Esophagus muscularis mucosa (tissue), 4 donors: ENCODE data around the gene UBE4A.

Source experiments
- EP300 ChIP-seq: sonication (generic); formaldehyde crosslinking; IDR thresholded peaks from one replicate; pipeline ENCODE4 v1.6.1; 2017; ENCODE audit warnings: antibody characterized with exemption
- POLR2A ChIP-seq: fragments of 450-650 bp; IDR thresholded peaks from one replicate; pipeline ENCODE4 v1.6.1; 2017; ENCODE audit warnings: antibody characterized with exemption, moderate library complexity, mild to moderate bottlenecking, low read depth
- POLR2AphosphoS5 ChIP-seq, 2 donors: sonication (generic); formaldehyde crosslinking; IDR thresholded peaks; one replicate each; pipeline ENCODE4 v1.6.1; 2017; ENCODE audit warnings: antibody characterized with exemption in 2 of 2
- TF ChIP-seq, protein P1 (sequence below), 3 experiments: fragments of 200-600 bp in 2 of 3; fragments of 450-650 bp in 1 of 3; sonication (generic) in 2 of 3; IDR thresholded peaks; one replicate each; pipeline ENCODE4 v1.5.1; 2017 to 2019; ENCODE audit warnings: antibody characterized with exemption in 3 of 3, mild to moderate bottlenecking in 2 of 3, moderate library complexity in 1 of 3

DNA sequence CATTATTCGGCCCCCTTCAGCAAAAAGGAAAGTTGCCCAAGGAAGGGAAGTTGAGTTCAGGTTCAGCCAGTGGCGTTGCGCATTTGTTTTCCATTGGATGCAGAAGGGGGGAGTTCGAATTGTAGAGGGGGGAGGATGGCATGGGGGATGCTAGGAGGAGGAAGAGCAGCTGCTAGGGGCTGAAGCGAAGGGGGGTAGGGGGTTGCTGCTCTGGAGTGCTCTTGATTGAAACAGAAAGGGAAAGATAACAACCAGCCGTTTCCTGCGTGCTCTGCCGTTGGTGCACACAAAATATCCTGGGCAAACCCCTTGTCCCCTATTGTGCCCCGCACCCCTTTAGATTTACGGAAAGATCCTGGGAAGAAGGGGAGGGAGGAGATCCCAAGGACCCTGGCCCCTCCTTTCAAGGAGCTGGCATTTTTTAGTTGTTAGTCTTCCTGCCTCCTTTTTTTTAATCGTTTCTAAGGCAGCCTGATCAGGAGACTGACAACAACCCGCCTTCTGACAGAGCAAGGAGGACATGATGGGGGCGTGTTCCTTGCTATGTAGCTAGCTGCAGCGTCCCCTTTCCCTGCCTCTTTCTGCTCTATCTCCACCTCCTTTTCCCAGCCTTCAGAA, 79.0 kb downstream of the UBE4A start:
- TF ChIP-seq, protein P1, sequence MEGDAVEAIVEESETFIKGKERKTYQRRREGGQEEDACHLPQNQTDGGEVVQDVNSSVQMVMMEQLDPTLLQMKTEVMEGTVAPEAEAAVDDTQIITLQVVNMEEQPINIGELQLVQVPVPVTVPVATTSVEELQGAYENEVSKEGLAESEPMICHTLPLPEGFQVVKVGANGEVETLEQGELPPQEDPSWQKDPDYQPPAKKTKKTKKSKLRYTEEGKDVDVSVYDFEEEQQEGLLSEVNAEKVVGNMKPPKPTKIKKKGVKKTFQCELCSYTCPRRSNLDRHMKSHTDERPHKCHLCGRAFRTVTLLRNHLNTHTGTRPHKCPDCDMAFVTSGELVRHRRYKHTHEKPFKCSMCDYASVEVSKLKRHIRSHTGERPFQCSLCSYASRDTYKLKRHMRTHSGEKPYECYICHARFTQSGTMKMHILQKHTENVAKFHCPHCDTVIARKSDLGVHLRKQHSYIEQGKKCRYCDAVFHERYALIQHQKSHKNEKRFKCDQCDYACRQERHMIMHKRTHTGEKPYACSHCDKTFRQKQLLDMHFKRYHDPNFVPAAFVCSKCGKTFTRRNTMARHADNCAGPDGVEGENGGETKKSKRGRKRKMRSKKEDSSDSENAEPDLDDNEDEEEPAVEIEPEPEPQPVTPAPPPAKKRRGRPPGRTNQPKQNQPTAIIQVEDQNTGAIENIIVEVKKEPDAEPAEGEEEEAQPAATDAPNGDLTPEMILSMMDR (IDR thresholded peaks at IDR 0.05): no peak
- TF ChIP-seq POLR2AphosphoS5 (IDR thresholded peaks at IDR 0.05) (peak in 1 of 2 donors; percentile 61), POLR2A (no peak), EP300 (no peak)
